Fibroblast of lung (primary cell): ENCODE data around the gene HES3. TPM values are rescaled to one million over a fixed set of nuclear protein-coding genes. Genes with fewer than 3 reads are reported as not detected.

Experiments used
- DNase-seq, 2 donors: peaks; one replicate each; pipeline versions ENCODE4 v3.0.0 to v3.0.0-alpha.2; 2010; ENCODE audit warnings: low read depth in 2 of 2
- H2AFZ ChIP-seq: 2 replicates; pipeline ENCODE4 v1.5.1; 2012; ENCODE audit warnings: low read length, control low read depth, inconsistent platforms
- H3K27ac ChIP-seq: 2 replicates; pipeline ENCODE4 v1.5.1; 2011; ENCODE audit warnings: low read length, control low read depth; ENCODE audit not compliant: insufficient read depth
- H3K27me3 ChIP-seq: 2 replicates; pipeline ENCODE4 v1.5.1; 2011; ENCODE audit warnings: mild to moderate bottlenecking, low read length; ENCODE audit not compliant: control insufficient read depth, insufficient read depth
- H3K36me3 ChIP-seq: 2 replicates; pipeline ENCODE4 v1.5.1; 2011; ENCODE audit warnings: low read length; ENCODE audit not compliant: control insufficient read depth, insufficient read depth
- H3K4me1 ChIP-seq: 2 replicates; pipeline ENCODE4 v1.5.1; 2011; ENCODE audit warnings: low read length; ENCODE audit not compliant: control insufficient read depth, insufficient read depth; ENCODE audit errors: extremely low read depth
- H3K4me2 ChIP-seq: 2 replicates; pipeline ENCODE4 v1.5.1; 2011; ENCODE audit warnings: low read length, control low read depth; ENCODE audit not compliant: insufficient read depth; ENCODE audit errors: extremely low read depth
- H3K4me3 ChIP-seq, 4 experiments: fragments of 200-600 bp in 1 of 4; sonication (generic) in 1 of 4; replicated peaks in 1 of 4; 2 replicates each; pipeline ENCODE4 v1.5.1; 2011 to 2016; ENCODE audit warnings: low read length in 4 of 4, low read depth in 3 of 4, mild to moderate bottlenecking in 3 of 4, control low read depth in 2 of 4, inconsistent platforms in 1 of 4, mixed read lengths in 1 of 4; ENCODE audit not compliant: insufficient read depth in 1 of 4; ENCODE audit errors: control extremely low read depth in 1 of 4
- H3K79me2 ChIP-seq: 2 replicates; pipeline ENCODE4 v1.5.1; 2012; ENCODE audit warnings: mild to moderate bottlenecking, low read length, inconsistent platforms; ENCODE audit not compliant: control insufficient read depth, insufficient read depth
- H3K9ac ChIP-seq: 2 replicates; pipeline ENCODE4 v1.5.1; 2011; ENCODE audit warnings: mild to moderate bottlenecking, low read length, control low read depth; ENCODE audit not compliant: insufficient read depth
- H3K9me3 ChIP-seq: 2 replicates; pipeline ENCODE4 v1.5.1; 2012; ENCODE audit warnings: low read depth, low read length; ENCODE audit not compliant: control insufficient read depth, insufficient read depth
- H4K20me1 ChIP-seq: 2 replicates; pipeline ENCODE4 v1.5.1; 2011; ENCODE audit warnings: low read length; ENCODE audit not compliant: control insufficient read depth, insufficient read depth; ENCODE audit errors: extremely low read depth
- CTCF ChIP-seq, 2 donors: IDR thresholded peaks in 1 of 2; conservative IDR thresholded peaks in 1 of 2; 1 replicate in 1 of 2; 2 replicates in 1 of 2; pipeline ENCODE4 v1.5.1; 2011 to 2012; ENCODE audit warnings: low read length in 2 of 2, control low read depth in 1 of 2, inconsistent platforms in 1 of 2, low read depth in 1 of 2, mild to moderate bottlenecking in 1 of 2
- EZH2 ChIP-seq: IDR thresholded peaks from 2 replicates; pipeline ENCODE4 v1.5.1; 2012; ENCODE audit warnings: low read length, control low read depth, mild to moderate bottlenecking; ENCODE audit errors: missing control alignments
- polyA plus RNA-seq, 2 donors: library from polyadenylated mRNA; depleted of rRNA in 1 of 2; stranded (reverse) in 1 of 2; unstranded in 1 of 2; fragments of >200 nt; gene quantifications; 2 replicates each; pipeline ENCODE4 v1.2.1, GENCODE V29; 2011 to 2012; ENCODE audit warnings: missing spikeins in 1 of 2
- total RNA-seq: library from RNA; depleted of rRNA; stranded (reverse); fragments of >200 nt; gene quantifications from 2 replicates; pipeline ENCODE4 v1.2.1, GENCODE V29; 2014

HES3 gene
- total and polyA plus RNA-seq, 2 donors (not counting 1 experiment from before 2014, with no cell fraction given) = not detected

- no peak overlapping the region for H3K27ac ChIP-seq
- H3K4me3 ChIP-seq = no peak overlapping the region
- no peaks in the 10 kb centered on the region for H3K79me2 ChIP-seq
- TF ChIP-seq CTCF (conservative IDR thresholded peaks at IDR 0.05 in 1 of 2, IDR thresholded peaks at IDR 0.05 in 1 of 2; ENCODE audit: low read depth in 1 of 2, low read length in 2 of 2) (no peak), EZH2 (no peak)
- peaks cover 21% of the 10 kb centered on the region for H3K4me1 ChIP-seq
- no peaks in the 10 kb centered on the region for H4K20me1 ChIP-seq
- H2AFZ ChIP-seq = no peak overlapping the region
- peak in 1 of 2 donors; percentile 60 for DNase-seq
- no peaks in the 10 kb centered on the region for H3K27me3 ChIP-seq
- no peak overlapping the region for H3K9ac ChIP-seq
- H3K36me3 ChIP-seq = peaks cover 2% of the 10 kb centered on the region
- H3K4me2 ChIP-seq = no peak overlapping the region
- no peaks in the 10 kb centered on the region for H3K9me3 ChIP-seq
These were observed 27.6 kb downstream of the HES3 start for GRCh38 chr1:6271554-6271953.

GRCh38 chr1:6272452-6272851 is 28.5 kb downstream of the HES3 start:
- no peaks in the 10 kb centered on the region for H3K79me2 ChIP-seq
- no peak overlapping the region for H3K27ac ChIP-seq
- TF ChIP-seq EZH2 (no peak), CTCF (conservative IDR thresholded peaks at IDR 0.05 in 1 of 2, IDR thresholded peaks at IDR 0.05 in 1 of 2; ENCODE audit: low read depth in 1 of 2, low read length in 2 of 2) (no peak)
- no peak overlapping the region for H3K4me3 ChIP-seq
- peak in 1 of 2 donors; percentile 45 for DNase-seq
- no peaks in the 10 kb centered on the region for H3K27me3 ChIP-seq
- no peak overlapping the region for H2AFZ ChIP-seq
- H3K9ac ChIP-seq = no peak overlapping the region
- H3K9me3 ChIP-seq = no peaks in the 10 kb centered on the region
- H3K4me2 ChIP-seq = no peak overlapping the region
- H3K36me3 ChIP-seq = peaks cover 2% of the 10 kb centered on the region
- H3K4me1 ChIP-seq = peaks cover 25% of the 10 kb centered on the region
- H4K20me1 ChIP-seq = no peaks in the 10 kb centered on the region

GRCh38 chr1:6272868-6273267 is 28.9 kb downstream of the HES3 start:
- no peak overlapping the region for H2AFZ ChIP-seq
- no peaks in the 10 kb centered on the region for H4K20me1 ChIP-seq
- no peak overlapping the region for H3K4me2 ChIP-seq
- H3K4me1 ChIP-seq = peaks cover 23% of the 10 kb centered on the region
- peaks cover 2% of the 10 kb centered on the region for H3K36me3 ChIP-seq
- no peak overlapping the region for H3K4me3 ChIP-seq
- no peak overlapping the region for H3K9ac ChIP-seq
- DNase-seq = no peak
- H3K27ac ChIP-seq = no peak overlapping the region
- H3K79me2 ChIP-seq = no peaks in the 10 kb centered on the region
- no peaks in the 10 kb centered on the region for H3K9me3 ChIP-seq
- no peak for TF ChIP-seq CTCF (conservative IDR thresholded peaks at IDR 0.05 in 1 of 2, IDR thresholded peaks at IDR 0.05 in 1 of 2; ENCODE audit: low read depth in 1 of 2, low read length in 2 of 2)
- no peak for TF ChIP-seq EZH2
- no peaks in the 10 kb centered on the region for H3K27me3 ChIP-seq
